GM21381 (cell line): ENCODE data around the gene MESD.

Experiments
- ATAC-seq: cut with Tn5 transposase; IDR thresholded peaks from one replicate; pipeline ENCODE4 v1.9.1; 2021; ENCODE audit warnings: mild to moderate bottlenecking, moderate library complexity; ENCODE audit not compliant: unreplicated experiment

Gene MESD

GRCh38 chr15:80989518-80990478 is at the start of gene MESD:
TSS of gene MESD (minus strand) at chr15:80989819. CDS start at chr15:80989791, 28 bp downstream.
- peak; percentile 97 for ATAC-seq

- no peak for ATAC-seq
Observed at GRCh38 chr15:81038975-81039607, 49.5 kb upstream of the MESD start.

- no peak for ATAC-seq
Observed at GRCh38 chr15:81037952-81038743, 48.5 kb upstream of the MESD start.

GRCh38 chr15:81033508-81033907 is 43.9 kb upstream of the MESD start:
- ATAC-seq: no peak

- no peak for ATAC-seq
Observed at GRCh38 chr15:81032818-81033217, 43.2 kb upstream of the MESD start.

GRCh38 chr15:81032355-81032754 is 42.7 kb upstream of the MESD start:
- no peak for ATAC-seq

- ATAC-seq: no peak
Observed at GRCh38 chr15:81031203-81031602, 41.6 kb upstream of the MESD start.

GRCh38 chr15:81030301-81030750 is 40.7 kb upstream of the MESD start:
- ATAC-seq: no peak

- ATAC-seq: no peak
Observed at GRCh38 chr15:81029414-81030300, 40.0 kb upstream of the MESD start.

GRCh38 chr15:81026836-81027599 is 37.4 kb upstream of the MESD start:
- no peak for ATAC-seq

GRCh38 chr15:81025721-81026370 is 36.2 kb upstream of the MESD start:
- ATAC-seq: no peak

GRCh38 chr15:81024936-81025335 is 35.3 kb upstream of the MESD start:
- ATAC-seq: no peak

GRCh38 chr15:81024265-81024872 is 34.8 kb upstream of the MESD start:
- ATAC-seq: no peak

- peak; percentile 84 for ATAC-seq
Observed at GRCh38 chr15:81023483-81024264, 34.1 kb upstream of the MESD start.

GRCh38 chr15:81021321-81021720 is 31.7 kb upstream of the MESD start:
- ATAC-seq: no peak

- no peak for ATAC-seq
Observed at GRCh38 chr15:81018197-81018596, 28.6 kb upstream of the MESD start.

- no peak for ATAC-seq
Observed at GRCh38 chr15:81016489-81017068, 27.0 kb upstream of the MESD start.
